PC-3 (cell line): Measurements from ENCODE around the gene RUBCN. TPM values are rescaled to one million over a fixed set of nuclear protein-coding genes. Genes with fewer than 3 reads are reported as not detected.
"Not testable (repeated sequence)": the region's sequence is repeated elsewhere in the genome, so short reads cannot be mapped to it uniquely, and the experiment has no call there.

ENCODE experiments used
- ATAC-seq: fragments of 200-7000 bp; cut with Tn5 transposase; 2 replicates; pipeline ENCODE4 v1.9.1; 2020; ENCODE audit warnings: mild to moderate bottlenecking, moderate library complexity
- BruUV-seq: library from RNA; stranded (reverse); fragments of 400-500 nt; replicated peaks from 2 replicates; lab custom pipeline; 2021; lab: Mats Ljungman, UMichigan
- CTCF ChIA-PET: fragments of 300-600 bp; sonication (Branson Sonifier 250); formaldehyde crosslinking; loops from one replicate; lab custom pipeline; 2022; ENCODE audit warnings: antibody characterized with exemption; lab: Charles Lee
- POLR2A ChIA-PET: fragments of 300-600 bp; sonication (Branson Sonifier 250); formaldehyde crosslinking; loops from one replicate; lab custom pipeline; 2022; ENCODE audit warnings: antibody characterized with exemption; ENCODE audit not compliant: unreplicated experiment; lab: Charles Lee
- DNase-seq: peaks from one replicate; pipeline ENCODE4 v3.0.0-alpha.2; 2015
- H2AFZ ChIP-seq: fragments of 300-600 bp; sonication (generic); 2 replicates; pipeline ENCODE4 v1.6.0; 2016; ENCODE audit warnings: antibody characterized with exemption, low read length
- H3F3A ChIP-seq: fragments of 300-600 bp; sonication (generic); one replicate; pipeline ENCODE4 v1.6.0; 2017; ENCODE audit warnings: antibody characterized with exemption, low read length, control low read depth, mild to moderate bottlenecking; ENCODE audit not compliant: unreplicated experiment
- H3K27ac ChIP-seq: fragments of 300-600 bp; sonication (generic); 2 replicates; pipeline ENCODE4 v1.5.1; 2016; ENCODE audit warnings: mild to moderate bottlenecking, low read length
- H3K27me3 ChIP-seq: fragments of 300-600 bp; sonication (generic); 2 replicates; pipeline ENCODE4 v1.6.1; 2016; ENCODE audit warnings: low read length, mixed read lengths
- H3K36me3 ChIP-seq: fragments of 300-600 bp; sonication (generic); 2 replicates; pipeline ENCODE4 v1.6.1; 2016; ENCODE audit warnings: low read depth, mixed run types, low read length, mixed read lengths
- H3K4me1 ChIP-seq: fragments of 300-600 bp; sonication (generic); 2 replicates; pipeline ENCODE4 v1.5.1; 2016; ENCODE audit warnings: low read length; ENCODE audit not compliant: insufficient read depth
- H3K4me2 ChIP-seq: fragments of 300-600 bp; sonication (generic); 2 replicates; pipeline ENCODE4 v1.6.0; 2016; ENCODE audit warnings: low read length
- H3K4me3 ChIP-seq: fragments of 300-600 bp; sonication (generic); 2 replicates; pipeline ENCODE4 v1.5.1; 2016; ENCODE audit warnings: mild to moderate bottlenecking, low read length, mixed read lengths
- H3K79me2 ChIP-seq: fragments of 300-600 bp; sonication (generic); 2 replicates; pipeline ENCODE4 v1.6.1; 2017; ENCODE audit warnings: low read length, mixed read lengths
- H3K9ac ChIP-seq: fragments of 300-600 bp; sonication (generic); 2 replicates; pipeline ENCODE4 v1.6.0; 2016; ENCODE audit warnings: mild to moderate bottlenecking, low read length
- H3K9me2 ChIP-seq: fragments of 300-600 bp; sonication (generic); replicated peaks from 2 replicates; pipeline ENCODE4 v1.6.1; 2016; ENCODE audit warnings: mixed run types, low read length, mixed read lengths
- H3K9me3 ChIP-seq: fragments of 300-600 bp; sonication (generic); 2 replicates; pipeline ENCODE4 v1.6.1; 2016; ENCODE audit warnings: low read length, mixed read lengths
- H4K20me1 ChIP-seq: fragments of 300-600 bp; sonication (generic); 2 replicates; pipeline ENCODE4 v1.6.1; 2016; ENCODE audit warnings: low read length, mixed read lengths
- intact Hi-C: fragments of 100-400 bp; cut with micrococcal nuclease; formaldehyde crosslinking; loops from 2 replicates; pipeline ENCODE4 v1.9.0; 2023
- total RNA-seq: library from RNA; depleted of rRNA; stranded (reverse); fragments of >200 nt; gene quantifications from 2 replicates; pipeline ENCODE4 v1.2.3, GENCODE V29; 2014; rRNA removed

Gene RUBCN
- total RNA-seq, 1 experiment from 2014 or later = 24.5 TPM

GRCh38 chr3:197621478-197621877 is 115.2 kb downstream of the RUBCN start:
- H3K4me2 ChIP-seq, H2AFZ ChIP-seq, H3K9me3 ChIP-seq, intact Hi-C loops, H3K4me1 ChIP-seq, BruUV-seq, DNase-seq, H3K9me2 ChIP-seq, H3K4me3 ChIP-seq, POLR2A ChIA-PET, H3K27ac ChIP-seq, H4K20me1 ChIP-seq, H3K27me3 ChIP-seq, H3F3A ChIP-seq, CTCF ChIA-PET, H3K9ac ChIP-seq, ATAC-seq: not testable (repeated sequence)
- peaks cover 19% of the 10 kb centered on the region for H3K79me2 ChIP-seq
- H3K36me3 ChIP-seq = peaks cover 20% of the 10 kb centered on the region

Other genes with a start within 250 kb of the RUBCN start
- 10.6 and 14.1 TPM in 2 replicates for gene BDH1, start 180.9 kb downstream of the RUBCN start, total RNA-seq
- 54.6 and 85.4 TPM in 2 replicates for gene FYTTD1, start 13.0 kb upstream of the RUBCN start, total RNA-seq
- 43.1 and 146 TPM in 2 replicates for gene LRCH3, start 54.4 kb upstream of the RUBCN start, total RNA-seq
- 766 and 875 TPM in 2 replicates for gene RPL35A, start 213.3 kb upstream of the RUBCN start, total RNA-seq
- gene LMLN, start 223.3 kb upstream of the RUBCN start, total RNA-seq = 3.7 and 7.5 TPM in 2 replicates